Kidney epithelial cell (primary cell): Measurements from ENCODE around the gene SPIRE2. TPM values are rescaled to one million over a fixed set of nuclear protein-coding genes. Genes with fewer than 3 reads are reported as not detected.
A peak's percentile ranks its signal among the peaks of the same experiment; 100 is the strongest.
"Not testable (repeated sequence)": the region's sequence is repeated elsewhere in the genome, so short reads cannot be mapped to it uniquely, and the experiment has no call there.

Source experiments
- DNase-seq: peaks from one replicate; pipeline ENCODE4 v3.0.0-alpha.2; 2010; ENCODE audit warnings: low read depth
- H3K27me3 ChIP-seq: 2 replicates; pipeline ENCODE4 v1.6.0; 2011; ENCODE audit warnings: low read length; ENCODE audit not compliant: control insufficient read depth, insufficient read depth
- H3K36me3 ChIP-seq: 2 replicates; pipeline ENCODE4 v1.5.1; 2011; ENCODE audit warnings: low read length; ENCODE audit not compliant: control insufficient read depth, insufficient read depth
- H3K4me3 ChIP-seq: 2 replicates; pipeline ENCODE4 v1.5.1; 2011; ENCODE audit warnings: low read depth, mild to moderate bottlenecking, control low read depth, low read length
- total RNA-seq: library from RNA; depleted of rRNA; stranded (reverse); fragments of >200 nt; gene quantifications from 2 replicates; pipeline ENCODE4 v1.2.3, GENCODE V29; 2015
- TF ChIP-seq, protein P1 (sequence below): IDR thresholded peaks from 2 replicates; pipeline ENCODE4 v1.5.1; 2011; ENCODE audit warnings: mild to moderate bottlenecking, moderate library complexity, low read length, control low read depth, inconsistent platforms; ENCODE audit not compliant: insufficient read depth, poor library complexity, severe bottlenecking

SPIRE2 gene
- total RNA-seq, 1 donor from 2014 or later: 1.4 TPM

DNA sequence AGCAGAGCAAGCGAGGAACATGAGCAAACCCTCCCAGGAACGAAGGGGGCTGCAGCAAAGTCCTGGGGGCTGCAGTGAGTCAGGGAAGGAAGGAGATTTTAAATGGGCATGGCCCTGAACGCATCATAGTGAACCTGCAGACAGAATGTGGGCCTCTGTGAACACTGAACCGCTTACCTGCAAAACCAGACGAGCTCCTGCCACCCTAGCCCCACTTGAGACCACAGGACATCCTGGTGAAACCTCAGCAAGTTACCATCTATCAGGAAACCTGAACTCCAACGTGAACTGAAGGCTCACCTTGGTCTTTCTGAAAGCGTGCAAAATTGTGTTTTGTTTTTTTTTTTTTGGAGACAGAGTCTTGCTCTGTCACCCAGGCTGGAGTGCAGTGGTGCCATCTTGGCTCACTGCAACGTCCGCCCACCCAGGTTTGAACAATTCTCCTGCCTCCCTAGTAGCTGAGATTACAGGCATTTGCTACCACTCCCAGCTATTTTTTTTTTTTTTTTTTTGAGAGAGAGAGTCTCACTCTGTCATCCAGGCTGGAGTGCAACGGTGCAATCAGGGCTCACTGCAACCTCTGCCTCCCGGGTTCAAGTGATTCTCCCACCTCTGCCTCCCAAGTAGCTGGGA lies 42.6 kb upstream of the SPIRE2 start:
- no peak for DNase-seq
- TF ChIP-seq, protein P1, sequence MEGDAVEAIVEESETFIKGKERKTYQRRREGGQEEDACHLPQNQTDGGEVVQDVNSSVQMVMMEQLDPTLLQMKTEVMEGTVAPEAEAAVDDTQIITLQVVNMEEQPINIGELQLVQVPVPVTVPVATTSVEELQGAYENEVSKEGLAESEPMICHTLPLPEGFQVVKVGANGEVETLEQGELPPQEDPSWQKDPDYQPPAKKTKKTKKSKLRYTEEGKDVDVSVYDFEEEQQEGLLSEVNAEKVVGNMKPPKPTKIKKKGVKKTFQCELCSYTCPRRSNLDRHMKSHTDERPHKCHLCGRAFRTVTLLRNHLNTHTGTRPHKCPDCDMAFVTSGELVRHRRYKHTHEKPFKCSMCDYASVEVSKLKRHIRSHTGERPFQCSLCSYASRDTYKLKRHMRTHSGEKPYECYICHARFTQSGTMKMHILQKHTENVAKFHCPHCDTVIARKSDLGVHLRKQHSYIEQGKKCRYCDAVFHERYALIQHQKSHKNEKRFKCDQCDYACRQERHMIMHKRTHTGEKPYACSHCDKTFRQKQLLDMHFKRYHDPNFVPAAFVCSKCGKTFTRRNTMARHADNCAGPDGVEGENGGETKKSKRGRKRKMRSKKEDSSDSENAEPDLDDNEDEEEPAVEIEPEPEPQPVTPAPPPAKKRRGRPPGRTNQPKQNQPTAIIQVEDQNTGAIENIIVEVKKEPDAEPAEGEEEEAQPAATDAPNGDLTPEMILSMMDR: no peak
- no peaks in the 10 kb centered on the region for H3K27me3 ChIP-seq
- no peaks in the 10 kb centered on the region for H3K36me3 ChIP-seq
- no peak overlapping the region for H3K4me3 ChIP-seq

DNA sequence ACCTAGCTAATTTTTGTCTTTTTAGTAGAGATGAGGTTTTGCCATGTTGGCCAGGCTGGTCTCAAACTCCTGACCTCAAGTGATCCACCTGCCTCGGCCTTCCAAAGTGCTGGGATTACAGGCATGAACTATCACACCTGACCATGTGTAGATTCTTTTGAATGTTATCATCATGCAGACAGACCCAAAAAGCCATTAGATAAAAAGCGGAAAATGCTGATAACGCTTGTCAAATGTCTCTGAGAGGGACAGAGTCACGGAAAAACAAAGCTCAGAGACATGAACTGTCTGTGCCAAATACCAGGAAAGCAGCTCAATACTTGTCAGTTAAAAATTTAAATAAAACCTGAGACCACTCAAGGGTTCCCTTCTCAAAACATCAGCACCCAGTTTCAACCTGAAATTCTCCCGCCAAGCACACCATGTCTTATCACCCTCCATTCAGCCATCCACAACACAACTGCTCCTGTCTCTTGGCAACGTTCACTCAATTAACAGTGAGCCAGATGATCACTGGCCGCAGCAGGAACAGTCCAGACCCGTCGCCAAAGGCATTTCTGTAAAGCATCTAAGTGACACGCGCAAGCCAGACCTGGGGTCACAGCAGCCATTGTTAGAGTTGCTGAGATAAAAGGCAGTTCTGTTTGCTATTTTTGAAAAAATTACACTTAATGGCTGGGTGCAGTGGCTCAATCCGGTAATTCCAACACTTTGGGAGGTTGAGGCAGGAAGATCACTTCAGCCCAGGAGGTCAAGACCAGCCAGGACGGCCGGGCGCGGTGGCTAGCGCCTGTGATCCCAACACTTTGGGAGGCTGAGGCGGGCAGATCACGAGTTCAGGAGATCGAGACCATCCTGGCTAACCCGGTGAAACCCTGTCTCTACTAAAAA lies 41.6 kb upstream of the SPIRE2 start:
- H3K27me3 ChIP-seq: no peaks in the 10 kb centered on the region
- H3K4me3 ChIP-seq: no peak overlapping the region
- no peaks in the 10 kb centered on the region for H3K36me3 ChIP-seq
- TF ChIP-seq, protein P1: no peak
- DNase-seq: no peak

- Histone ChIP-seq H3K4me3 (no peak overlapping the region), H3K36me3 (peaks cover 2% of the 10 kb centered on the region), H3K27me3 (no peaks in the 10 kb centered on the region)
- DNase-seq: no peak
- TF ChIP-seq, protein P1: no peak
Measured at GRCh38 chr16:89787365-89787805, 40.9 kb upstream of the SPIRE2 start.

GRCh38 chr16:89791278-89791995 lies 36.8 kb upstream of the SPIRE2 start:
- DNase-seq: no peak
- TF ChIP-seq, protein P1: no peak
- H3K27me3 ChIP-seq: no peaks in the 10 kb centered on the region
- H3K36me3 ChIP-seq: peaks cover 4% of the 10 kb centered on the region
- no peak overlapping the region for H3K4me3 ChIP-seq

- H3K4me3 ChIP-seq, H3K27me3 ChIP-seq, H3K36me3 ChIP-seq, DNase-seq: not testable (repeated sequence)
- TF ChIP-seq, protein P1: peak; percentile 50
Measured at GRCh38 chr16:89793092-89793491, 35.2 kb upstream of the SPIRE2 start.
